ENCODE measurements around the gene NME3. TPM values are rescaled to one million over a fixed set of nuclear protein-coding genes. Genes with fewer than 3 reads are reported as not detected.

Gene NME3
- total RNA-seq, 1 experiment from 2014 or later: 42.0 TPM

- DNase-seq (ENCODE audit: extremely low read depth, low read depth): no peak
Measured at GRCh38 chr16:1794221-1794871, 23.0 kb upstream of the NME3 start.

GRCh38 chr16:1793578-1794220 is 22.4 kb upstream of the NME3 start, which contains the start of gene IGFALS:
TSS of gene IGFALS (minus strand) at chr16:1793705. CDS start at chr16:1793652, 53 bp downstream.
- DNase-seq (ENCODE audit: extremely low read depth, low read depth): no peak

GRCh38 chr16:1792836-1793577 is 21.7 kb upstream of the NME3 start:
- DNase-seq (ENCODE audit: extremely low read depth, low read depth): no peak

GRCh38 chr16:1791943-1792812 is 20.8 kb upstream of the NME3 start:
- DNase-seq (ENCODE audit: extremely low read depth, low read depth): no peak

GRCh38 chr16:1791256-1791942 is 20.1 kb upstream of the NME3 start:
- no peak for DNase-seq (ENCODE audit: extremely low read depth, low read depth)

GRCh38 chr16:1790611-1791255 is 19.4 kb upstream of the NME3 start:
- DNase-seq (ENCODE audit: extremely low read depth, low read depth): no peak

GRCh38 chr16:1790261-1790610 is 18.9 kb upstream of the NME3 start:
- no peak for DNase-seq (ENCODE audit: extremely low read depth, low read depth)

GRCh38 chr16:1789643-1790045 is 18.3 kb upstream of the NME3 start:
- no peak for DNase-seq (ENCODE audit: extremely low read depth, low read depth)

GRCh38 chr16:1788708-1789100 is 17.4 kb upstream of the NME3 start:
- DNase-seq (ENCODE audit: extremely low read depth, low read depth): no peak

- no peak for DNase-seq (ENCODE audit: extremely low read depth, low read depth)
Measured at GRCh38 chr16:1788095-1788707, 16.9 kb upstream of the NME3 start.

GRCh38 chr16:1787322-1788094 is 16.2 kb upstream of the NME3 start:
- no peak for DNase-seq (ENCODE audit: extremely low read depth, low read depth)

GRCh38 chr16:1787056-1787321 is 15.6 kb upstream of the NME3 start:
- DNase-seq (ENCODE audit: extremely low read depth, low read depth): no peak

- no peak for DNase-seq (ENCODE audit: extremely low read depth, low read depth)
Measured at GRCh38 chr16:1786242-1787055, 15.1 kb upstream of the NME3 start.

GRCh38 chr16:1785846-1786170 is 14.5 kb upstream of the NME3 start:
- DNase-seq (ENCODE audit: extremely low read depth, low read depth): no peak

- no peak for DNase-seq (ENCODE audit: extremely low read depth, low read depth)
Measured at GRCh38 chr16:1784977-1785845, 13.9 kb upstream of the NME3 start.

- DNase-seq (ENCODE audit: extremely low read depth, low read depth): peak; percentile 100
Measured at GRCh38 chr16:1782408-1783264, 11.3 kb upstream of the NME3 start, which contains the start of the genes NUBP2 and SPSB3. TSS of gene NUBP2 (plus strand) at chr16:1782960. CDS start at chr16:1783021, 61 bp downstream. TSS of gene SPSB3 (minus strand) at chr16:1782571. CDS start at chr16:1781483, 1,088 bp downstream.
